Large intestine (tissue), 3 donors: ENCODE results near the gene HAAO. TPM values are rescaled to one million over a fixed set of nuclear protein-coding genes. Genes with fewer than 3 reads are reported as not detected.

ENCODE experiments used
- DNase-seq, 2 donors: peaks; one replicate each; pipeline versions ENCODE4 v3.0.0 to v3.0.0-alpha.2; 2013
- H3K27ac ChIP-seq: one replicate; pipeline ENCODE4 v1.5.1; 2013; ENCODE audit warnings: low read length
- H3K27me3 ChIP-seq: 2 replicates; pipeline ENCODE4 v1.6.1; 2013; ENCODE audit warnings: low read length; ENCODE audit not compliant: control insufficient read depth, insufficient read depth
- H3K36me3 ChIP-seq: 2 replicates; pipeline ENCODE4 v1.6.1; 2013; ENCODE audit warnings: low read length; ENCODE audit not compliant: control insufficient read depth, insufficient read depth
- H3K4me1 ChIP-seq: one replicate; pipeline ENCODE4 v1.6.1; 2013; ENCODE audit warnings: low read length; ENCODE audit not compliant: control insufficient read depth, insufficient read depth
- H3K4me3 ChIP-seq: one replicate; pipeline ENCODE4 v1.5.1; 2013; ENCODE audit warnings: low read length
- H3K9me3 ChIP-seq: one replicate; pipeline ENCODE4 v1.6.1; 2013; ENCODE audit warnings: mild to moderate bottlenecking, low read depth, low read length, moderate library complexity; ENCODE audit not compliant: control insufficient read depth
- WGBS: methylation state at CpG from one replicate; pipeline ENCODE4 v1.1.5; 2013; ENCODE audit warnings: low lambda C conversion rate; ENCODE audit not compliant: insufficient coverage; 5-methylcytosine and 5-hydroxymethylcytosine counted together
- polyA plus RNA-seq: library from polyadenylated mRNA; unstranded; fragments of 120-200 nt; gene quantifications from one replicate; pipeline ENCODE4 v1.2.1, GENCODE V29; 2013

The HAAO gene
- polyA plus RNA-seq, 1 donor, result 47.9 TPM

DNA sequence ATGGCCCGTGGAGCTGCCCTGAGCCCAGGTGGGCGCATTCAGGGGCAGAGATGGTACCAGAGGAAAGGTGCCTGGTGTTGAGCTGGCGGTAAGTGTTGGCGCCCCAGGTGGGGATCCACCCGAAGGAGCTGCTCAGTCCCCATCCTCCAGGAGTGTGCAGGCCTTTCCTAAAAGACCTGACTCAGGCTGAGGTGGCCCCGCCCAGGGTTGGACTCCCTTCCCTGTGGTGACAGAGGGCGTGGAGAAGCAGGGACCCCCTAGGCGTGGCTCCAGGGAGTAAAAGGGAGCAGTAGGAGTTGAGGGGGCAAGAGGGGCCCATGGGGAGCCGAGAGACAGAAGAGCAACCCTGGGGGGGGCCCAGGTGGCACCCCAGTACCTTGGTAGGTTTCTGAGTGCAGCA is 30.8 kb downstream of the HAAO start:
- WGBS, result no CpG with 5 or more reads among the region's 9 CpGs

GRCh38 chr2:42758751-42759150 is 33.6 kb downstream of the HAAO start:
- no peak for DNase-seq
- H3K27ac ChIP-seq, result no peak overlapping the region
- H3K36me3 ChIP-seq, result peaks cover 10% of the 10 kb centered on the region
- 100% methylated on average over 1 of the region's 1 CpG for WGBS
- H3K27me3 ChIP-seq, result no peaks in the 10 kb centered on the region
- no peak overlapping the region for H3K4me3 ChIP-seq
- no peaks in the 10 kb centered on the region for H3K4me1 ChIP-seq
- H3K9me3 ChIP-seq, result no peaks in the 10 kb centered on the region

More for the DNA sequence above, 30.8 kb downstream of the HAAO start:
- no peak for DNase-seq
- H3K27me3 ChIP-seq, result no peaks in the 10 kb centered on the region
- H3K9me3 ChIP-seq, result no peaks in the 10 kb centered on the region
- no peaks in the 10 kb centered on the region for H3K4me1 ChIP-seq
- peaks cover 2% of the 10 kb centered on the region for H3K36me3 ChIP-seq
- no peak overlapping the region for H3K4me3 ChIP-seq
- no peak overlapping the region for H3K27ac ChIP-seq

DNA sequence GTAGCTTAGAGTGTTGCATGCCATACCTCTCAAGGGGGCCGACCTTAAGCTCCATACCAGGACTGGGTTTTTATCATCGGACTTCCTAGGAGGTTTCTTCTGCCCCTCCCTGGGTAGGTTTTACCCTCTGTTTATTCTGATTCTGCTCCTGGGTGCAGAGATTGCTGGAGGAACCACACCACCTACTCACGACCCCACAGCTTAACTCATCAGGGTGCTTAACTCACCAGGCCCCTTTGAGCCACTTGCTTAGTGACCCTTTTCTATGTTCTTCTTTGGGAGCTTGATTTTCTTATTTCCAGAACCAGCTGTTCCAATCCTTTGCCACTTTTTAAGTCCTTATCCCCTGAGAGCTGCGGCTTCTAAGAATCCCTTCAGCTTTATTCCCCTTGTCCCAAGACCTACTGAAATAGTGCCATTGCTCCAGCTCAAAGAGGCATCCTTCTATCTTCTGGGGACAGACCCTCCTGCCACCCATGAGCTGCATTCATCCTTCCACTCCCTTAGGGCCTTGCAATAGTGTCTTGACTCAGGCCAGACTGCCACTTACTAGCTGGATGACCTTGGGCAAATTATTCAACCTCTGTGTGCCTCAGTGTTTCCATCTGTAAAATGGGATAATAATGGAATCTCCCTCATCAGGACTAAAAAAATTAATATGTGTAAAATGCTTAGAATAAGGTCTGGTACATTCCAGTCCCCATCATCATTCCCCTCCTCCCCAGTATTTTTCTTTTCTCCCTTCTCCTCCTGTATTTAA is 34.2 kb downstream of the HAAO start:
- DNase-seq, result no peak
- WGBS, result 0% methylated on average over 1 of the region's 4 CpGs
- no peaks in the 10 kb centered on the region for H3K27me3 ChIP-seq
- no peaks in the 10 kb centered on the region for H3K9me3 ChIP-seq
- H3K4me3 ChIP-seq, result no peak overlapping the region
- H3K36me3 ChIP-seq, result peaks cover 15% of the 10 kb centered on the region
- no peaks in the 10 kb centered on the region for H3K4me1 ChIP-seq
- H3K27ac ChIP-seq, result no peak overlapping the region

- H3K9me3 ChIP-seq, result no peaks in the 10 kb centered on the region
- H3K27me3 ChIP-seq, result no peaks in the 10 kb centered on the region
- DNase-seq, result no peak
- H3K27ac ChIP-seq, result no peak overlapping the region
- no peaks in the 10 kb centered on the region for H3K4me1 ChIP-seq
- peaks cover 17% of the 10 kb centered on the region for H3K36me3 ChIP-seq
- H3K4me3 ChIP-seq, result no peak overlapping the region
- WGBS, result no CpG with 5 or more reads among the region's 6 CpGs
Measured at GRCh38 chr2:42756966-42757513, 35.3 kb downstream of the HAAO start.

- no peaks in the 10 kb centered on the region for H3K27me3 ChIP-seq
- no peaks in the 10 kb centered on the region for H3K9me3 ChIP-seq
- no peak for DNase-seq
- no peak overlapping the region for H3K4me3 ChIP-seq
- no peaks in the 10 kb centered on the region for H3K4me1 ChIP-seq
- no peak overlapping the region for H3K27ac ChIP-seq
- peaks cover 21% of the 10 kb centered on the region for H3K36me3 ChIP-seq
- WGBS, result no CpG with 5 or more reads among the region's 10 CpGs
Measured at GRCh38 chr2:42756150-42756775, 36.1 kb downstream of the HAAO start.

DNA sequence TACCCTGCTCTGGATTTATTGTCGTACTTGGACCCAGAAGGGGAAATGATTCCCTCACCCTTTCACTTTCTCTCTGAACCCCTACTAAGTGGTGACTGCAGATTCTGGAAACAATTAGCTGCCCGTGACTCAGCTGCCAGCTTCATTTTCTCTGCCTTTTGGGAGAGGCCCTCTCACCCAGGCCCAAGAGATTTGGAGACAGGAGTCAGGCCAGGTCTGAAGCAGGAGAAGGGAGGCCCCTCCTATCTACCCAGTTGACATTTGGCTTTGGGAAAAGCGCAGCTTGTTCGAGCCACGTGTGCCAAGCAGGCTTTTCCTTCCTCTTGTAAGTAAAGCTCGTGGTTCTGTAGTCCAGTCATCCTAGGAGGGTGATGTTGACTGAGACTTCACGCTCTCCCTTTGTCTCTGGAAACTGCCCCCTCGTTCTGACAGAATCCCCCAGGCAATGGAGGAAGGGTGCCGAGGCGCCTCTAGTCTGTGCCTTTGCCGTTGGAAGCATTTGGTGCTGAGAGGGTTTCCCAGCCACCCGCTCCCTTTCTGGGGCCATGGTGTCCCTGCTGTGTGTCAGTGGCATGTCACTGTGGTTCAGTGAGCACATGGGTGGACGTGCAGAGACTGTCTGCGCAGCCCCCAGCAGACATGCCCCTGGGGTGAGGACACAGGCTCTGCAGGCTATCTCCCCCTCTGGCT is 37.0 kb downstream of the HAAO start:
- no peaks in the 10 kb centered on the region for H3K4me1 ChIP-seq
- H3K27ac ChIP-seq, result no peak overlapping the region
- DNase-seq, result no peak
- H3K4me3 ChIP-seq, result no peak overlapping the region
- H3K9me3 ChIP-seq, result no peaks in the 10 kb centered on the region
- no peaks in the 10 kb centered on the region for H3K27me3 ChIP-seq
- peaks cover 21% of the 10 kb centered on the region for H3K36me3 ChIP-seq
- WGBS, result 40% methylated on average over 1 of the region's 14 CpGs

- no peaks in the 10 kb centered on the region for H3K4me1 ChIP-seq
- no CpG with 5 or more reads among the region's 8 CpGs for WGBS
- no peaks in the 10 kb centered on the region for H3K27me3 ChIP-seq
- H3K9me3 ChIP-seq, result no peaks in the 10 kb centered on the region
- peaks cover 19% of the 10 kb centered on the region for H3K36me3 ChIP-seq
- H3K27ac ChIP-seq, result no peak overlapping the region
- no peak overlapping the region for H3K4me3 ChIP-seq
- no peak for DNase-seq
Measured at GRCh38 chr2:42754776-42755140, 37.6 kb downstream of the HAAO start.

GRCh38 chr2:42754021-42754775 is 38.2 kb downstream of the HAAO start:
- Histone ChIP-seq H3K27ac (no peak overlapping the region), H3K4me3 (no peak overlapping the region), H3K4me1 (no peaks in the 10 kb centered on the region), H3K9me3 (no peaks in the 10 kb centered on the region), H3K36me3 (peaks cover 19% of the 10 kb centered on the region), H3K27me3 (no peaks in the 10 kb centered on the region)
- no peak for DNase-seq
- WGBS, result no CpG with 5 or more reads among the region's 11 CpGs

- no peaks in the 10 kb centered on the region for H3K4me1 ChIP-seq
- no peak overlapping the region for H3K27ac ChIP-seq
- no peak overlapping the region for H3K4me3 ChIP-seq
- peaks cover 23% of the 10 kb centered on the region for H3K36me3 ChIP-seq
- 17% methylated on average over 1 of the region's 24 CpGs for WGBS
- DNase-seq, result no peak
- no peaks in the 10 kb centered on the region for H3K27me3 ChIP-seq
- no peaks in the 10 kb centered on the region for H3K9me3 ChIP-seq
Measured at GRCh38 chr2:42752816-42753813, 39.3 kb downstream of the HAAO start.
